Tibial artery (tissue), 4 donors: Measurements from ENCODE around the gene RALY.

Experiments used
- DNase-seq, 2 donors: peaks; one replicate each; pipeline ENCODE4 v3.0.0-alpha.2; 2019
- H3K27ac ChIP-seq, 2 donors: fragments of 200-600 bp; sonication (generic) in 1 of 2; 1 replicate in 1 of 2; 2 replicates in 1 of 2; pipeline ENCODE4 v1.5.1; 2018 to 2019; ENCODE audit warnings: mild to moderate bottlenecking in 1 of 2
- H3K27me3 ChIP-seq, 2 donors: fragments of 200-600 bp; sonication (generic) in 1 of 2; one replicate each; pipeline versions ENCODE4 v1.5.1 to v1.6.0; 2016 to 2019
- H3K36me3 ChIP-seq, 3 donors: fragments of 200-600 bp; sonication (generic) in 2 of 3; one replicate each; pipeline ENCODE4 v1.5.1; 2016 to 2019; ENCODE audit warnings: mild to moderate bottlenecking in 2 of 3
- H3K4me1 ChIP-seq, 4 donors: fragments of 200-600 bp; sonication (generic) in 2 of 4; 1 replicate in 3 of 4; 2 replicates in 1 of 4; pipeline ENCODE4 v1.5.1; 2016 to 2019
- H3K4me3 ChIP-seq, 2 donors: fragments of 200-600 bp; sonication (generic) in 1 of 2; 1 replicate in 1 of 2; 2 replicates in 1 of 2; pipeline ENCODE4 v1.5.1; 2018 to 2019; ENCODE audit warnings: mild to moderate bottlenecking in 2 of 2
- H3K9me3 ChIP-seq, 3 donors: fragments of 200-600 bp; sonication (generic) in 1 of 3; one replicate each; pipeline ENCODE4 v1.5.1; 2016 to 2019
- intact Hi-C: fragments of 100-400 bp; cut with DNase I; formaldehyde crosslinking; loops from one replicate; pipeline ENCODE4 v1.15.0; 2023; ENCODE audit warnings: low total_unique reads
- TF ChIP-seq, protein P1 (sequence below), 2 experiments: fragments of 200-600 bp in 1 of 2; fragments of 450-650 bp in 1 of 2; IDR thresholded peaks; one replicate each; pipeline ENCODE4 v1.5.1; 2017 to 2019; ENCODE audit warnings: antibody characterized with exemption in 2 of 2, mild to moderate bottlenecking in 1 of 2, moderate library complexity in 1 of 2

Gene RALY

DNA sequence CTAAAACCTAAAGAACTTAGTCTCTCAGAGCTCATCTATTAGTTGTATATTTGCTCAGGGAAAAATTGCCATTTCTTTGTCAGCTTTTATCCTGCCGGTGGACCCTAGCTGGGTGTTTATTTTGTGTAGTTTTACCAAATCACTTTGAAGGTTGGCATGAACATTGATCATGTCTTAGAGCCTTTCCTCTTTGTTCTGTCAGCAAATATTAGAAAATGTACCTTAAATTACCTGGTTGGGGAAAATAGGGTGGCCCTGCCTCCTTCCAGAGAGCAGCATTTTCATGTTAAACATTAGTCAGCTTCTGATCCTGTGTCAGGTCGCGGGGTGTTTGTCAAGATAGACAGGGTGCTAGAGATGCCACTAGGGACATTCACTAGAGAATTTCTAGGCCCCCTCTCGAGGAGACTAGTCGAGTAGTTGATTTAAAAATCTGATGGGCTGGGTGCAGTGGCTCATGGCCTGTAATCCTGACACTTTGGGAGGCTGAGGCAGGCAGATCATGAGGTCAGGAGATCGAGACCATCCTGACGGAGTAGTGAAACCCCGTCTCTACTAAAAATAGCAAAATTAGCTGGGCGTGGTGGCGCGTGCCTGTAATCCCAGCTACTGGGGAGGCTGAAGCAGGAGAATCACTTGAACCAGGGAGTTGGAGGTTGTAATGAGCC lies 11.2 kb downstream of the RALY start:
- Histone ChIP-seq H3K4me1 (peaks cover 0 to 63% (median 20%) of the 10 kb centered on the region in 4 donors), H3K4me3 (no peak overlapping the region), H3K27ac (no peak overlapping the region), H3K9me3 (no peaks in the 10 kb centered on the region), H3K36me3 (no peaks in the 10 kb centered on the region), H3K27me3 (no peaks in the 10 kb centered on the region)
- intact Hi-C loops: no loop called here
- TF ChIP-seq, protein P1, sequence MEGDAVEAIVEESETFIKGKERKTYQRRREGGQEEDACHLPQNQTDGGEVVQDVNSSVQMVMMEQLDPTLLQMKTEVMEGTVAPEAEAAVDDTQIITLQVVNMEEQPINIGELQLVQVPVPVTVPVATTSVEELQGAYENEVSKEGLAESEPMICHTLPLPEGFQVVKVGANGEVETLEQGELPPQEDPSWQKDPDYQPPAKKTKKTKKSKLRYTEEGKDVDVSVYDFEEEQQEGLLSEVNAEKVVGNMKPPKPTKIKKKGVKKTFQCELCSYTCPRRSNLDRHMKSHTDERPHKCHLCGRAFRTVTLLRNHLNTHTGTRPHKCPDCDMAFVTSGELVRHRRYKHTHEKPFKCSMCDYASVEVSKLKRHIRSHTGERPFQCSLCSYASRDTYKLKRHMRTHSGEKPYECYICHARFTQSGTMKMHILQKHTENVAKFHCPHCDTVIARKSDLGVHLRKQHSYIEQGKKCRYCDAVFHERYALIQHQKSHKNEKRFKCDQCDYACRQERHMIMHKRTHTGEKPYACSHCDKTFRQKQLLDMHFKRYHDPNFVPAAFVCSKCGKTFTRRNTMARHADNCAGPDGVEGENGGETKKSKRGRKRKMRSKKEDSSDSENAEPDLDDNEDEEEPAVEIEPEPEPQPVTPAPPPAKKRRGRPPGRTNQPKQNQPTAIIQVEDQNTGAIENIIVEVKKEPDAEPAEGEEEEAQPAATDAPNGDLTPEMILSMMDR (IDR thresholded peaks at IDR 0.05): no peak
- no peak for DNase-seq

DNA sequence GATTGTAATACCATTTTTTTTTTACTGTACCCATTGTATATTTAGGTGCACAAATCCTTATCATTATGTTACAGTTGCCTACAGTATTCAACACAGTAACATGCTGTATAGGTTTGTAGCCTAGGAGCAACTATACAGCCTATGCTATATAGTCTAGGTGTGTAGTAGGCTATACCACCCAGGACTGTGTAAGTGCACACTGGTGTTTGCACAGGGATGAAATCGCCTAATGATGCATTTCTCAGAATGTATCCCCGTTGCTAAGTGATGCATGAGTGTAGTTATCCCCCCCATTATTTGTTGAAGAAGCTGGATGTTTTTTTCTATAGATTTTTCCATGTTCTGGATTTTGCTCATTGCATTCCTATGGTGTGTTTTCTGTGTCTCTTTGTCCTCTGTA lies 12.9 kb downstream of the RALY start:
- Histone ChIP-seq H3K36me3 (no peaks in the 10 kb centered on the region), H3K4me1 (peaks cover 0 to 63% (median 23%) of the 10 kb centered on the region in 4 donors), H3K9me3 (no peaks in the 10 kb centered on the region), H3K4me3 (no peak overlapping the region), H3K27me3 (no peaks in the 10 kb centered on the region), H3K27ac (no peak overlapping the region)
- intact Hi-C loops: no loop called here
- TF ChIP-seq, protein P1 (IDR thresholded peaks at IDR 0.05): no peak
- no peak for DNase-seq

DNA sequence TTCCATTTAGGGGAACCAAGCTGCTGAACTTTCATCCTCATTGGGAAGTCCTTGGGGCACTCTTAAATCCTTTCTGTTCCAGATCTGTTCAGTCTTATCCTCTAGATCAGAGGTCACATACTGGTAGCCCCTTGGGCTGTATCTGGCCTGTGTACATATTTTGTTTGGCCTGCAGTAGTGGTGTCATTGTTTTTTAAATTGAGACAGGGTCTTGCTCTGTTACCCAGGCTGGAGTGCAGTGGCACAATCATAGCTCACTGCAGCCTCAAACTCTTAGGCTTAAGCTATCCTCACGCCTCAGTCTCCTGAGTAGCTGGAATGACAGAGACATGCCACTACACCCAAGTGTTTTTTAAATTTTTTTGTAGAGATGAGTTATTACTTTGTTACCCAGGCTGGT lies 14.8 kb downstream of the RALY start:
- DNase-seq: no peak
- TF ChIP-seq, protein P1 (IDR thresholded peaks at IDR 0.05): no peak
- no peaks in the 10 kb centered on the region for H3K9me3 ChIP-seq
- no peaks in the 10 kb centered on the region for H3K36me3 ChIP-seq
- H3K27me3 ChIP-seq: no peaks in the 10 kb centered on the region
- no peak overlapping the region for H3K4me3 ChIP-seq
- H3K27ac ChIP-seq: no peak overlapping the region
- intact Hi-C loops: no loop called here
- H3K4me1 ChIP-seq: peaks cover 0 to 68% (median 35%) of the 10 kb centered on the region in 4 donors

DNA sequence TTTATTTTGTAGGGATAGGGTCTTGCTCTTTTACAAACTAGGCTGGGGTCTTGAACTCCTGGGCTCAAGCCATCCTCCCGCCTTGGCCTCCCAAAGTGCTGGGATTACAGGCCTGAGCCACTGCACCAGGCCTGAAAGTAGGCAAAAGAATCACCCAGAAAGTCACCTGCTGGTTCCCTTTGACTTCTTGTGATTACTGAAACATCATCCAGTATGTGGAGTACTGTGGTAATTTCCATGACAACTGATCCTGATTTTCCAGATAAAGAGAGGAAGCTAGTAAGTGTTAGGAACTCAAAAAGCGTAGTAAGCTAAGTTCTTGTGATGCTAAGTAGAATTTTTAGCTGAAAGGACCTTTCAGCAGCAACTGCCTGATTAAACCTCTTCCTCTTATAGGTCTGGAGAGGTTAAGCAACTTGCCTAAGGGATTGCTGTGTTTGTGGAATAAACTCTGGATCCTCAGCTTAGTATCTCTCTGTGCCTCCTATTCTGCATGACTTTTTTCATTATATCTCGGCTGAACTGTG lies 16.8 kb downstream of the RALY start:
- no peaks in the 10 kb centered on the region for H3K36me3 ChIP-seq
- peaks cover 0 to 88% (median 44%) of the 10 kb centered on the region in 4 donors for H3K4me1 ChIP-seq
- H3K9me3 ChIP-seq: no peaks in the 10 kb centered on the region
- H3K27ac ChIP-seq: no peak overlapping the region
- intact Hi-C loops: no loop called here
- H3K27me3 ChIP-seq: no peaks in the 10 kb centered on the region
- DNase-seq: no peak
- no peak overlapping the region for H3K4me3 ChIP-seq
- TF ChIP-seq, protein P1 (IDR thresholded peaks at IDR 0.05): no peak

DNA sequence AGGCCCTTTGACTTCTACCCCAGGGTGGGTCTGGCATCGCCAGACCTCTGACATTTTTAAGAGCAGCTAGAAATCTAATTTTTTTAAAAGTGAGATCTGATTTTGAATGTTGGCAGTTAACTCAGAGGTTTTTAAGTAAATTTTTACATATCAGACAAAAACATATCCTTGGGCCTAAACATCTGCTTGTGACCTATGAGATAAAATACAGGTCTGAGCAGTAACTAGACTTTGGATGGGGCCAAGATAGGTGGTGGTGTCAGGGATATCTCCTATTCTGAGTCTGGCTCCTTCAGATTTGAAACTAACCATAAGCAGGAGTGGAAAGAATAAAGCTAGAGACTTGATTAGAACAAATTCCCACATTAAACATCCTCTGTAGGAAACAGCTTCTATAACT lies 17.6 kb downstream of the RALY start:
- Histone ChIP-seq H3K4me1 (peaks cover 0 to 92% (median 52%) of the 10 kb centered on the region in 4 donors), H3K9me3 (no peaks in the 10 kb centered on the region), H3K4me3 (no peak overlapping the region), H3K27me3 (no peaks in the 10 kb centered on the region), H3K27ac (no peak overlapping the region), H3K36me3 (no peaks in the 10 kb centered on the region)
- intact Hi-C loops: no loop called here
- DNase-seq: no peak
- TF ChIP-seq, protein P1 (IDR thresholded peaks at IDR 0.05): no peak
